GM12864 (cell line): ENCODE results near the gene MSL3B.

ENCODE experiments used
- DNase-seq: peaks from one replicate; pipeline ENCODE4 v3.0.0-alpha.2; 2011; ENCODE audit warnings: low read depth
- H3K4me3 ChIP-seq: 2 replicates; pipeline ENCODE4 v1.5.1; 2011; ENCODE audit warnings: mild to moderate bottlenecking, low read depth, low read length, control low read depth
- CTCF ChIP-seq: IDR thresholded peaks from 2 replicates; pipeline ENCODE4 v1.5.1; 2011; ENCODE audit warnings: low read depth, mild to moderate bottlenecking, moderate library complexity, low read length, control low read depth, inconsistent platforms; ENCODE audit errors: missing control alignments

Gene MSL3B

GRCh38 chr2:233846387-233847247 is 21.6 kb downstream of the MSL3B start:
- no peak for TF ChIP-seq CTCF
- DNase-seq: no peak
- no peak overlapping the region for H3K4me3 ChIP-seq

GRCh38 chr2:233845301-233846060 is 22.7 kb downstream of the MSL3B start:
- TF ChIP-seq CTCF: no peak
- DNase-seq: no peak
- no peak overlapping the region for H3K4me3 ChIP-seq

GRCh38 chr2:233844836-233845235 is 23.4 kb downstream of the MSL3B start:
- H3K4me3 ChIP-seq: no peak overlapping the region
- no peak for TF ChIP-seq CTCF
- DNase-seq: no peak

GRCh38 chr2:233844064-233844807 is 23.9 kb downstream of the MSL3B start:
- no peak for DNase-seq
- H3K4me3 ChIP-seq: no peak overlapping the region
- TF ChIP-seq CTCF: no peak

- no peak overlapping the region for H3K4me3 ChIP-seq
- no peak for DNase-seq
- no peak for TF ChIP-seq CTCF
Observed at GRCh38 chr2:233841183-233841582, 27.0 kb downstream of the MSL3B start.

- DNase-seq: no peak
- TF ChIP-seq CTCF: no peak
- H3K4me3 ChIP-seq: no peak overlapping the region
Observed at GRCh38 chr2:233840520-233840919, 27.7 kb downstream of the MSL3B start.
